NCI-H2196 (cell line): ENCODE data around the gene ARHGEF12.
A peak's percentile ranks its signal among the peaks of the same experiment; 100 is the strongest.

Experiments
- DNase-seq: peaks from one replicate; lab custom pipeline; 2025; ENCODE audit not compliant: unreplicated experiment; lab: John Stamatoyannopoulos, UW

The ARHGEF12 gene

DNA sequence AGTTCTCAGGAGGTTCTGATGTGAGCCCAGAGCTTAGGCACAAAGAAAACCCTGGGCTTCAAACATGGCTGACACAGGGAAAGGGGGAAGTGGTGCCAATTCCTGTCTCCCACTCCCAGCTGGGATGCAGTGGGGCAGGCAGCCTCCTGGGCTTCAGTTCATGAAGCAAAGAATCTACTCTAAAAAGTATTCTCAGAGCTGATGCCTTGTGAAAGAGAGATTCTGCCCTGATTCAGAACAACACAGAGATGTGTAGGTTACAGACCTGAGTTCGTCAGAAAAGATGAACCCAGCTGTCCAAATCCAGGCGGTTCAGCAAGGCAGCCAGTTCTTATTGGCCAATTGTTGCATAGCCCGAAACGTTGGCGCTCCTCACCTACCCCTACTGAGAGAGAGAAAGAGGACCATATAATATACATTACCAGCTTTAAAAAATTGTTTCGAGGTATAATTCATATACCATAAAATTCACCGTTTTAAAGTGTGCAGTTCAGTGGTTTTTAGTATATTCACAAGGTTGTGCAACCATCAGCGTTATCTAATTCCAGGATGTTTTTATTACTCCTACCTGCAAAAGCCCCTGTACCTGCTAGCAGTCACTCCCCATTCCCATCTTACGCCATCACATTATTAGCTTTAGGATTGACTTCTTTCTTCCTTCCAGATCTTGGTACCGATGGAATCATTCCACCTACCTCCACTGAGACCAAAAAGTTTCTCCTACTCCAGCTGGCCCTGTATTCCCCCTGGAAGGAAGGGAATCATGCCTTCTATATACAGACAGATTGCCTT, 18.3 kb upstream of the ARHGEF12 start:
- DNase-seq: no peak

DNA sequence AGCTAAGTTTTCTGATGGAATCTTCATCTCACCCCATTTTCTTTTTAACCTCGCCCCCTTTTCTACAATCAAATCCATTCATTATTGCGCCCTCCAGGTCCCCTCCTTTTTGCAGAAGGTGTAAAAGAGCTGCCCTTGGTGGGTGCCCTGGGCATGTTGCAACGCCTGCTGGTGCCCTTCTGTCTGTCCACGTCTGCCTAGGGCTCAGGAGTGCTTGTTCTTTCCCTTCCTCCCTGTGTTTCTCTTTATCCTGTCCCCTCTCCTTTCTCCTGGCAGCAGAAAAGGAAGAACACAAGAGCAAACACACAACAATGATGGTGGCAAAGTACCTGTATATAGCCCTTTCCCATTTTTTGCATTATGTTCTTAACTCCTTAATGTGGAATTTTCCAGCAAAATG, 17.3 kb upstream of the ARHGEF12 start:
- no peak for DNase-seq

DNA sequence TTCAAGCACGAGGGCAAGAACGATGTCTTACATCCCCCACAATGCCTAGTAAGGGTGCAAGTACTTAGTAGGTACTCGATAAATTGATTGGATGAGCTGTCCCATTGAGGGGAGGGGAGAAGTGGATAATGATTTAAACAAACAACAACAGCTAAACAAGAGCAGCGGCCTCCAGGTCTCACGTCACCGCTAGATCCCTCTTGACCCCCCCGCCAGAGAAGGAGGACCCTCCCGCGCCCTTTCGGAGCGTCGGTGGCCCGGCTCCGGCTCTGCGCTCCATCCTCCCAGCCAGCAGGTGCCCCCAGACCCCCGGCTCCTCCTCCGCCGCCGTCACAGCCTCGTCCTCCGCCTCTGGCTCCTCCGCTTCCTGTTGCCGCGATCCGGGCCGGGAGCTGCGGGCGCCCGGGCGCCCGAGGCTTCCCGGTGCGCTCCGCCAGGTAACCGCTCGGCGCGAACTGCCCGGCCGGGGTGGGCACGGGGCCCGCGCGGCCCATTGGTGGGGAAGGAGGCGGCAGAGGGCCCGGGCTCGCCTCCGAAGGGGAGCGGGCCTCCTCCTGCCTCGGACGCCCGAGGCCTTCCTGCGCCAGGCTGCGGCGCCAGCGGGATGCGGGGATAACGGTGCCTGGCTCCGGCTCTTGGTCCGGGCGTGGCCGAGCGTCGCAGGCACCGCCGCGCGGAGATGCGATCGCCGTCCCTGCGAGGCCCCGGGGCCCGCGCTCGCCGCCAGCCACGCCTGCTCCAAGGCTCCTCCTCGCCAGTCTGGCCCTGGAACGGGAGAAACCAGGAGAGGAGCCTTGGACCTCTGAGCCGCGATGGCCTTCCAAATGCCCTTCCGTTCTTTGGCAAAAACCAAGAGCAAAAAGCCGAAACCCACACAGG, 11.0 kb upstream of the ARHGEF12 start, which contains the start of gene TLCD5:
TSS of gene TLCD5 (plus strand) at position 368 of the 879 bp plus-strand sequence. CDS start 2,143 bp downstream, outside the sequence.
- DNase-seq: peak; percentile 78

DNA sequence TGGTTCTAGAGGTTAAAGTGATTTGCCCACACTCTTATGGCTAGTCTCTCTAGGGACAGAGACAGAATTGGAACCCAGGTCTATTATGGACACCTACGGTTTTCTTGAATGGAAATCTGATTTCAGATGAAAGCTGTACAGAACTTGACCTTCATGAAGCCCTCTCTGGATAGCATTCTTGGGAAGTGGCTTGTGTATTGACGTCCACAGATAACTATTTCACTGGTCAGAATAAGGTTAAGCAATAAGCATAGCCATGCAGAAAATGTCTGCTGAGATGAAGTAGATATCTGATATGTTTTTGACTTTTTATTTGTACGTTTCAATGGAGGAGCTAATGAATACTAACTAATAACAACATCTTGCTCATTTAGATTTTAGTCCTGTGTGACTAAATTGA, 10.0 kb upstream of the ARHGEF12 start:
- no peak for DNase-seq

DNA sequence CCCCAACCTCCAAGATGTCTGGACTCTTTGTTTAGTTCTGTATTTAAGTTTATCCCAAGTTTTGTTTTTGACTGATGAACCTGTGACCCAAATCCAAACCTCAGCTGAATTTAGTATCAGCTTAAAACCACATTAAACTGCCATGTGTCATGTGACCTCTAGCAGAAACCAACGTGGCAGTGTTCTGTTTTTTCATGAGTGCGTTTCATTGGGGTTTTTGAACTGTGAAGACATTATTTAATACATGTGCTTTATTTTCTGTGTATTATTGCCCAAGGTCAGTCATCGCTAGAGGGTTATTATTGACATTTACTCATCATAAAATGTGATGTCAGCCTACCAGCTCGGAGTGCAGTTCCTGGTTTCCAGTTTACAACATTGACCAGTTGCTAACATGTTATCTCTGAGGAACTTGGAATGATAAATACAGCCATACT, 9.3 kb upstream of the ARHGEF12 start:
- no peak for DNase-seq

DNA sequence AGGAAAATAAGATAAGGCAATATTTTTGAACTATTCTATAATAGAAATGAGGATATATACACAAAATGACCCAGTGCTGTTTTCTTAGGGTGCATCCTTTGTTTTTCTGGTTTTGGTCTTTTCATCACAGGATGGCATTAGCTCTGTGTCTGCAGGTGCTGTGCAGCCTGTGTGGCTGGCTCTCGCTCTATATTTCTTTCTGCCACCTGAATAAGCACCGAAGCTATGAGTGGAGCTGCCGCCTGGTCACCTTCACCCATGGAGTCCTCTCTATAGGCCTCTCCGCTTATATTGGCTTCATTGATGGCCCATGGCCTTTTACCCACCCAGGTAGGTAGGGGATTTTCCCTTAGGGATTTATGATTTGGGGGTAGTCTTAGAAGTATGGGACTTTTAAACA, 8.9 kb upstream of the ARHGEF12 start:
- no peak for DNase-seq

DNA sequence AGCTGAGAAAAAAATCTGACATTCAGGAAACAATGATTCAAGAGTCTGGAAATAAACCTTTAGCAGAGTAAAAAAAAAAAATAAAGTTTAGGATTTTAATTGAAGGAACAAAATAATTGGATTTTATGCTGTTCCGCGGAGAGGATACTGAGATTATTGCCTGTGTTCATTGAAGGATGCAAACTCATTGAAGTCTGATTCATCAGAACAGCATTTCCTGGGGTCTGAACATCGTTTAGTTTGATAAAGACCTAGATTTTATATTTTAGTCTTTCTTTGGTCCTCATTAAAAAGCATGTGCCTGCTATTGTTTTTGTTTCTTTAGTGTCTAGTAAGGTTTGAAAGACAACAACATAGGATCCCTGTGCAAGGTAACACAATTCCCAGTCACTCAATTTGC, 6.7 kb upstream of the ARHGEF12 start:
- DNase-seq: no peak

DNA sequence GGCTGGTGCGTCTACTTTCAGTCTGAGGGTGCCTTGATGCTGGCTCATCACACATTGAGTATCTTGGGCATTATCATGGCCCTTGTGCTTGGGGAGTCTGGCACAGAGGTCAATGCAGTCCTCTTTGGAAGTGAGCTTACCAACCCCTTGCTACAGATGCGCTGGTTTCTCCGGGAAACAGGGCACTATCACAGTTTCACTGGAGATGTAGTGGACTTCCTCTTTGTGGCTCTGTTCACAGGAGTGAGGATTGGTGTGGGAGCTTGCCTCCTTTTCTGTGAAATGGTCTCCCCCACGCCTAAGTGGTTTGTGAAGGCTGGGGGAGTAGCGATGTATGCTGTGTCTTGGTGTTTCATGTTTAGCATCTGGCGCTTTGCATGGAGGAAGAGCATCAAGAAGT, 6.2 kb upstream of the ARHGEF12 start:
- DNase-seq: no peak

DNA sequence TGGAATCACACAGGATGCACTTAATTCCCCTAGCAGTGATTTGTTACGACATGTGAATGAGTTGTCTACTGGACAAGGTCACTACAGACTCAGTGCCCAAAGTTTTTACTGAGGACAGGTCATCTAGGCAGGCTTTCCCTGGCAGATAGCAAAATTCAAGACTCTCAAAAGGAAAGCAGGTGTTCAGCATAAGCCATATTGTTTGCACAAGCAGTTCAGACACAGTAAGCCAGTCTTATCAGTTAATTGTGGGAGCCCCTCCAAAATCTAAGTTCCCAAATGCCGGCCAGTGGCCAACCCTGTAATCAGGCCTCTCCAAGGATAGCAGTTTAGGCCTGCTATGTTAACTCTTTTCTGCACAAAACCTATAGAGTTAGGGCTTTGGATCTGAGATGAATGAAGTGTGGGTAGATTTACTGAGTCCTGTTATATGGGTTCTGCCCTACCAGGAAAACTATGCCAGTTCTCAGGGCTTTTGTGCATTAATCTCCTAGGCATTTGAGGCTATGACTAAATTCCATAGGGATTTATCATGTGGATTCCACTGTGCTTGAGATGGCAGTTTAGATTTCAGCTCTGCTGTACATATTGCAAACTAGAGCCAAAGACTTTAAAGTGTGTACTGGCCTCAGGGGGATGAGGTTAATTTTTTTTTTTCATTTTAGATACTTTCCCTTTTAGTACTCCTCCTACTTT, 4.8 kb upstream of the ARHGEF12 start:
- no peak for DNase-seq

DNA sequence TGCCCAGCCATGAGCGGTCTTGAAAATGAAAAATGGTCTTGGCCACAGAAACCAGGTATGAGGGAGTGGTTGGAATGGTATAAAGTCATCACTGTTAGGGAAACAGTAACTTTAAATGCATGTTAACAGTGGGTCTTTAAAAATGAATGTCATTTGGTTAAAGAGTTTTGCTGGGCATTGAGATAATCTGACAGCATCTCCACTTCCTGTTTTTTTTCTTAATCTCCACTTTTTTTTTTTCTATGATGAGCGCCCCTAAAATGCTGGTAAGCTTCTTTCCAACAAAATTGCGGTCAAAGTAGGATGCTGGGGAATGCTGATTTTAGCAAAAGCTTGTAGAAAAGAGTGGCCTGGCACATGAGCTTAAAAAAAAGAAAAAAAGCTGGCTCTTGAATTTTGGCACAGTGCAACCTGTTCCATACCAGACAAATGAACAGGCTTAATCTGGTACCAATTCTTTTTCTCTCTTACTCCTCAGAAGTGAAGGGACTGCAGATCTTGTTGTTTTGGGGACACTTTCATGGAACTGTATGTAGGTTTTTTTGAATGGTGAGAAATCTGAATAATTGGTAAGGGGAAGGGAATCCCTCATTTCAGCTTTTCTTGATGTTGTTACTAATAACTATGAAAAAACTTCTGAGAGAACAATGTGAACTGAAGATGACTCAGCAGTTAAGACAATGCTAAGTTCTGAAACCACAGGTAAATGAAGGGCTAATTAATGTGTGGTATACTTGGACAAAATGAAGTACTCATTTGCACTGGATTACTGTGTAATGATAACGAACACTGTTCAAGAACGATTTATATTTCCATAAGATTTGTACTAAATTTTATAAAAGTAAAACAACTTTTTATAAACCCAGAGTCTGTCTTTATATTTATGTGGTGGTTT, 3.1 kb upstream of the ARHGEF12 start:
- DNase-seq: no peak

DNA sequence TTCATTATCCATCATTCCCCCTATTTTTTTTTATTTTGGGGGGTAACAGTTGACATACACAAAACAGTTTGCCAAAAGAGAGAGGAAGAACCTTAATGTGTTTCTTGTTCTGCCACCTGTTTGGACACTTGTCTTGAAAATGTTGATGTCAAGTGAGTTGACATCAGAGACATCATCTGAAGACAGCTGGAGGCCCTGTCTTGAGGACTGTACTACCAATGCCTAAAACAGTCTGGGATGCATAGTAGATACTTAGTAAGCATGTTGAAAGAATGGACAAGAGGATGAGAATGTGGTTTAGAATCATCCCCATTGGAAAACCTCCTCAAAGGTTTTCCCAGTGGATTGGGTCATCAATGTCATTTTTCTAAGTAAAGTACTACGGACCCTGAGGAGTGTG, 2.4 kb upstream of the ARHGEF12 start:
- DNase-seq: no peak

DNA sequence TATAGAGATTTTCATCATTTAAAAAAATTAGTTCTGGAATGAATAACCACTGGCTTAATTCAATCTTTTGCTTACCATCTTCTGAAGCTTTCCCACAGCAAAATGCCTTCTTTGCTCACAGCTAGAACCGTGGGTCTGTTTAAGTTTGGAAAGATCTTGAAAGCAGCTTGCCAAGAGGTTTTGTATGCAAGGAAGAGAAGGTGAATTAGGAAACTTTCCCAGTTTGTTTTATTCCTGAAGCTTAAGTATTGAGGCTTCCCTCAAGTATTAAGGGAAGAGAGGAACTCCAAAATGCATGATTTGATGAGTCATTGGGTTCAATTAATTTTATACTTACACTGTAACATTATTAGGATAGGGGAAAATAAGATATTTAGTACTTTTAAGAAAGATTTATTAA, 1.9 kb upstream of the ARHGEF12 start:
- no peak for DNase-seq

DNA sequence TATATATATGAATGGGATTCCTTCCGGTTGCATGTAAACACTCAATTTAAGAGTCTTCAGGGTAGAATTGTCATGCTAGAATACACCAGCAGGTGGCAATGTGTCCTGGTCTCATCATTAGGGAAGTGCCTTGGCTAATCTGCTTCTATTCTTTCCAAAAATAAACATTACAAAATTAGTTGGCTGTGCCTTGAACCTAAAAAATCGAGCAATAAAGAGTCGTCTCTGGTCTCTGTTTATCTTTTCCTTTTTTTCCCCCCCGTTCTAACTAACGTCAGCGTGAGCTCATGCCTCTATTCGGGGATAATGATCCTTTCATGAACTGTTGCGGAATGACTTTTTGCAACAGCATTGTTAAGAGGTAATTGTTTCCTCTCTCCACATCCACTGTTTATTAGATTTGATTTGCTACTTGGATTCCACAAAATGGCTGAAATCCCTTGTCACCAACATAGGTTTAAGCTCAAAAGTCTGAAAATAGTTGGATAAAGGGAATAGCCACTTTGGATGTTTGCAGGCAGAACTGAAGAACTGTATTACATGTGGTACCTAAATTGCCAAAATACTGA, 1.2 kb upstream of the ARHGEF12 start:
- DNase-seq: peak; percentile 71

DNA sequence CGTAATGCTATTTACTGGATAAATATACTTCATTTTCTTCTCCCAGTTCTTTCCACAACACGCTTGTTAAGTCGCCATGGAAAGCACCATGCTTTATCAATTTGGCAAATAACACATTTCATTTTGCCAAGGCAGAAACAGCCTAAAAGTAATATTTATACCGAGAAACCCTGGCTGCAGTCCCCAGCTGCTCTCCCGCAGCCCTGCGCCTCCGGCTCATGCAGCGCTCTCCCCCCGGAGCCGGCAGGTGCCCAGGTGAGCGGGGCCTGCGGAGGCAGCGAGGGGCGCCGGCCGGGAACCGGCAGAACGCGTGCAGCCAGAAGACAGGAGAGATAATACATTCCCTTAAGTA, 681 bp upstream of the ARHGEF12 start:
- peak; percentile 44 for DNase-seq

DNA sequence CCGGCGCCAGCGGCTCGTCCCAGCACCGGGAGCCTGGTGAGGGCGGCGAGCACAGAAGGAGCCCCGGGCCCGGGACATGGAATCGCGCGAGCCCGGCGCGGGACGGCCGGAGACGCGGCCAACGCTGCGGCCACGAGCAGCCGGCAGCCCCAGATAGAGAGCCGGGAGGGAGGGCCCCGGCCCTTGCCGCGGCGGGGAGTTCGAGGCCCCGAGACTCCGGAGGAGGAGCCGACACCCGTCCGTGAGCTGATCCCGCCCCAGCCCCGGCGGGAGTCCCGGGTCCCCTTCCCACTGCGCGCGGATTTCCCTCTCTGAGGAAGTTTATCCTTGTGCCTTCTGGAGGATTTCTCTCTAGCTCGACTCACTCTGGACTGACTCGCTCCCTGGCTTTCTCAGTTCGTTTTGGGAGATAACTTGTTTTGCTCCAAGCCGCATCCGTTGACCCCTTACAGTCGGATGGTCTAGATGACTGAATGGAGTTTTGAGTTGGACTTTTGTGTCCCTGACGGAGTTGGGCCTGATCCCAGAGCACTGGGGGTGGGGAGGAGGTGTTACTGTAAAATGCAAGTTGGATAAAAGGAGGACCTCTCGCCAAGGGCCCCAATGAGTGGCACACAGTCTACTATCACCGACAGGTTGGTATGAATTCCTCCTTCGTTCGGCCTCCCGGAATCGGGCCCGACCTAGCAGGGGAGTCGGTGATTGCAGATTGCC, 585 bp downstream of the ARHGEF12 start:
- DNase-seq: peak; percentile 51

DNA sequence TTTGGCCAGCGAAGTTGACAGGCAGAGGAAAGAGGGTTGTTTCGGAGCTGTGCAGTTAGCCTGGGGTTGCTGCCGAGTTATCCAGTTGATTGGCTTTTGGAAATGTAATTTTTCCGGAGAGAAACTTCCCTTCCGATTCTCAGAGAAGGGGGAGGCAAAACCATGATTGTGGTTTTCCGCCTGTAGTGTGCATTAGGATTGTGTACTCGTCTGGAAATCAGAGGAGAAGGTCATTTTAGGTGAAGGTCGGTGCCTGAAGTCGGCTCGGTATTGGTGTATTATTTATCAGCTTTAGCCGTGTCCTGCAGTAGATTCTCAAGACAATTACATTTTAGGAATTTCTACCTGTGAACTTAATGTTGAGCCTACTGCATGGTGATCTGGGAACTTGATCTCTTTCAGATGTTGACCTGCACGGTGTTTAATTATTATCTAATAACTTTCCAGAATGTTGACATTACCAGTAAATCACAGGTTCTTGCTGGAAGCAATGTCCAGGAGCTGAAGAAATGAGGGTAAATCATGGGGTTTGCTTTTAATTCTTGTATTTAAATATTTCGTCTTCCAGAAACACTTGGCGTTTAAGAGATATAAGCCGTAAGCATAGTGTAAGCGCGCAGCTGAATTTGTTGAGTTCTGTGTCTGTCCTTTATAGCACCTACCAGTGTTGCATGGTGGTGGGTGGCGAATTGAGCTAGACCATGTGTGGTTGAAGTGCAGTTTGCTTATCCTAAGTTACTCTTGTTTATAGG, 1.3 kb downstream of the ARHGEF12 start:
- DNase-seq: no peak

DNA sequence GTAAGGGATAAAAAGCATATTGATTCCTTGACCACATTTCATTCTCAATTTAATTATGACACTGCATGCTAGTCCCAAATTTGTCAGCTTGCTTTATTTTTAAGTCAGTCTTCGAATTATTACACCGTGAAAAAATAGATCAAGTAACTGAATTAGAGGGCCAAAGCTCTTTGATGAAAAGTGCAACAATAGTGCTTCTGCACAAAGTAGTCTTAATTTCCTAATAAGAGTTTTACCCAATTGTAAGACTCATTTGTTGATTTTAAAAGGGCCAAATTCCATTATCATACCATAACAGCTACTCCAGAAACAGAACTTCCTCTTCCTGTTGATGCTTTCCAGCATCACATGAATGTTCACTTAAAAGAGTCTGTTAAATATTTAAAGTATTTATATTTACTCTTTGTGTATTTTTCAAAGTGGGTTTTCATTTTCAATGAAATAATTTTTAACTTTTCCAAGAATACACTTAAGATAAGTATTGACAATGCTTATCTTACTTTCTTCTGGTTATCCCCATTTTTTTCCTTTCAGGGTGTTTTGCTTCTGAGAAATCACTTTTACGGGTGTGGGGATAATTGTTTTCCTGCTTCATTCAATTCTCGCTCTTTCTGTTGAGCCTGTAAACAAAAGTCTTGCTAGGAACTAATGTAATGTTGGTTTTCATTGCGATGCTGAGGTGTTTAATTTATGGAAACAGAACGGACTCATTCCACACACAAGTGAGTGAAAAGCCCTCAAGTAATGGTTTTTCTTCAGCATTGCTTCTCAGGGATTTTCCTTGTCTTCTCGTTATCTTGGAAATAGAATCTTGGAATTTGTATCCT, 2.1 kb downstream of the ARHGEF12 start:
- DNase-seq: no peak

DNA sequence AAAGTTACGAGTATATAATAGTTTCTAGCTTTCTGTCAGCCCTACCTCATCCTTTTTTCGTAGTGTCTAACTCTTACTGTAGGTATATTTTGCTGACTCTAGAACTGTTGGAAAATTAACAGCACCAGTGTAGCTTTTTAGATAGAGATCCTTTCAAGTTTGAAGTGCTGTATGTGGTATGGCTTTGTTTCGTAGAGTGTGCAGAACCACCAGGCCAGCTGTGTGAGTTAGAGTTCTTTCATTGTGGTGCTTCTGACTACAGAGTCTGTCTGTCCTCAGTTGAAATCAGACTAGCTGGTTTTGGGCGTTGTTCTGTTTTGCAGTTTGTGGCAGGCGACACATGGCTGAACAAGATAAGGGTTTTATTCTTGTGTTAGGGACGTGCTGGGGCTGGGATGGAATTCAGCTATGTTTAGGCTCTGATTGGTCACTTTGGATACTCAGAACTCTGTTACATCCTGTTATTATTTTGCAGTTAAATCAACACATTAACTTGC, 3.2 kb downstream of the ARHGEF12 start:
- no peak for DNase-seq
